M059J (cell line): ENCODE data around the gene PIM2. TPM values are rescaled to one million over a fixed set of nuclear protein-coding genes. Genes with fewer than 3 reads are reported as not detected.

Source experiments
- DNase-seq: peaks from one replicate; pipeline ENCODE4 v3.0.0-alpha.2; 2012; ENCODE audit warnings: low read depth
- total RNA-seq: library from RNA; depleted of rRNA; stranded (reverse); fragments of >200 nt; shearing (Covaris generic); gene quantifications from 2 replicates; pipeline ENCODE4 v1.2.3, GENCODE V29; 2014

PIM2 gene
- total RNA-seq, 1 experiment from 2014 or later, result 14.3 TPM

GRCh38 chrX:48936429-48937053, 17.7 kb upstream of the PIM2 start:
- no peak for DNase-seq

- DNase-seq, result no peak
Measured at GRCh38 chrX:48935301-48935670, 16.5 kb upstream of the PIM2 start.

GRCh38 chrX:48934581-48935300, 15.9 kb upstream of the PIM2 start:
- no peak for DNase-seq

GRCh38 chrX:48933757-48934156, 14.9 kb upstream of the PIM2 start:
- DNase-seq, result no peak

- DNase-seq, result no peak
Measured at GRCh38 chrX:48927736-48928382, 9.0 kb upstream of the PIM2 start.

- DNase-seq, result no peak
Measured at GRCh38 chrX:48927123-48927522, 8.3 kb upstream of the PIM2 start.

- DNase-seq, result no peak
Measured at GRCh38 chrX:48924270-48924669, 5.4 kb upstream of the PIM2 start.

- DNase-seq, result no peak
Measured at GRCh38 chrX:48923771-48924170, 4.9 kb upstream of the PIM2 start.

- no peak for DNase-seq
Measured at GRCh38 chrX:48920718-48921104, 1.9 kb upstream of the PIM2 start.

GRCh38 chrX:48919947-48920717, 1.3 kb upstream of the PIM2 start:
- DNase-seq, result no peak

- DNase-seq, result no peak
Measured at GRCh38 chrX:48919360-48919841, 577 bp upstream of the PIM2 start.

- no peak for DNase-seq
Measured at GRCh38 chrX:48918301-48918642, 552 bp downstream of the PIM2 start.

- DNase-seq, result peak; percentile 92
Measured at GRCh38 chrX:48917139-48918001, 1.5 kb downstream of the PIM2 start.

- no peak for DNase-seq
Measured at GRCh38 chrX:48914593-48915493, 4.0 kb downstream of the PIM2 start.

- no peak for DNase-seq
Measured at GRCh38 chrX:48913605-48914366, 5.0 kb downstream of the PIM2 start.

- peak; percentile 89 for DNase-seq
Measured at GRCh38 chrX:48911412-48912182, 7.2 kb downstream of the PIM2 start, which contains the start of gene SLC35A2. Gene SLC35A2, minus strand, starts transcription at chrX:48911646. Its CDS starts 10 bp downstream, at chrX:48911636.

- peak; percentile 42 for DNase-seq
Measured at GRCh38 chrX:48910926-48911411, 7.9 kb downstream of the PIM2 start.

GRCh38 chrX:48909703-48910294, 9.0 kb downstream of the PIM2 start:
- DNase-seq, result no peak
